ENCODE measurements around the gene SMIM32.

SMIM32 gene

DNA sequence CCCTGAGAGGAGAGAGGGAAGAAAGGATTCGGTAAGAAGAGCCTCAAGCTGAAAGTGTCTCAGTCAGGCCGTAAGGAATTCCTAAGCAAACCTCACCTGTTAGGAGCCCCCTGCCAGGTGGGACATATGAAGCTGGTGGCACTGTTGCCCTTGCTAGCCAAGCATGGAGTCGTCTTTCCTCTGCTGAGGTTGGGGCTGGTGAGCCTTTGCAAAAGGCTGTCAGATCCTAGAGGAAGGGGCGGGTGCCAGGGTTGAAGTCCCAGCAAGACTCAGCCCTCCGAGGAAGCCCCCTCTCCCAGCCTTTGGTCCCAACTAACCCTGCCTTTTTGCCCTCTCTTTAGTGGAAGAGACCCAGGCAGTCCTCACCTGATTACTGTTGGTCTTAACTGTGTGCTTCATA lies 5.5 kb upstream of the SMIM32 start:
- TF ChIP-seq, protein P1, sequence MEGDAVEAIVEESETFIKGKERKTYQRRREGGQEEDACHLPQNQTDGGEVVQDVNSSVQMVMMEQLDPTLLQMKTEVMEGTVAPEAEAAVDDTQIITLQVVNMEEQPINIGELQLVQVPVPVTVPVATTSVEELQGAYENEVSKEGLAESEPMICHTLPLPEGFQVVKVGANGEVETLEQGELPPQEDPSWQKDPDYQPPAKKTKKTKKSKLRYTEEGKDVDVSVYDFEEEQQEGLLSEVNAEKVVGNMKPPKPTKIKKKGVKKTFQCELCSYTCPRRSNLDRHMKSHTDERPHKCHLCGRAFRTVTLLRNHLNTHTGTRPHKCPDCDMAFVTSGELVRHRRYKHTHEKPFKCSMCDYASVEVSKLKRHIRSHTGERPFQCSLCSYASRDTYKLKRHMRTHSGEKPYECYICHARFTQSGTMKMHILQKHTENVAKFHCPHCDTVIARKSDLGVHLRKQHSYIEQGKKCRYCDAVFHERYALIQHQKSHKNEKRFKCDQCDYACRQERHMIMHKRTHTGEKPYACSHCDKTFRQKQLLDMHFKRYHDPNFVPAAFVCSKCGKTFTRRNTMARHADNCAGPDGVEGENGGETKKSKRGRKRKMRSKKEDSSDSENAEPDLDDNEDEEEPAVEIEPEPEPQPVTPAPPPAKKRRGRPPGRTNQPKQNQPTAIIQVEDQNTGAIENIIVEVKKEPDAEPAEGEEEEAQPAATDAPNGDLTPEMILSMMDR (IDR thresholded peaks at IDR 0.05; ENCODE audit: control insufficient read depth, extremely low read depth, insufficient read depth), result no peak
- DNase-seq (ENCODE audit: low read depth), result no peak
- H3K4me3 ChIP-seq (ENCODE audit: low read depth, low read length), result no peak overlapping the region

DNA sequence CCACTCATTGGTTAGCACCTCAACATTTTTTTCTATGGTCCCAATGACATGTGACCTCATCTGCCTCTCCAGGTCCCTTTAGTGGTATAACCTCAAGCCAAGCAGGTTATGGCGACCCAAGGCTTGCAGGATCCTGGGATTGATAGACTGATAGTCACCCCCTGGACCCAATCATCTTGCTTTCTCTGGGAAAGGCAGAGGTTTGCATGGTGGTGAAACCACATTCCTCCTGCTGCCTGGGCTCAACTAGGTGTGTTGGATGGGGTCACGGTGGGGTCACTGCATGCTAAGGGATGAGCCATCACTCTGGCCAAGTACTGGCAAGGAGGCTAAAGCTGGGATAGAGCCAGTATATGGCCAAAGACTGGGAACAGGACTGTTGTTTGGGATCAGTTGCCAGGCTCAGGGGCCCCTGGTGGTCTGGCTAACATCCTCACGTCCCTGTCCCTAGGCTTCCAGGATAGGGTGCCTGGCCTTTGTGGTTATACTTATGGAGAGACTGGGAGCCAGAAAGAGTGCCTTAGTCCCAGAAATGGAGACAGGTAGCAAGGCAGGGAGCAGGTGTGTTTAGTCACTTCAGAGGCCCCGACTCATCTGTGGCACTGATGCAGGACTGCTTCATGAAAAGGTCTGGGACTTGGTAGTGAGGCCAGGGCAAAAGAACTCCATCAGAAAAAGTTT lies 4.6 kb upstream of the SMIM32 start:
- DNase-seq (ENCODE audit: low read depth), result no peak
- TF ChIP-seq, protein P1 (IDR thresholded peaks at IDR 0.05; ENCODE audit: control insufficient read depth, extremely low read depth, insufficient read depth), result no peak
- no peak overlapping the region for H3K4me3 ChIP-seq (ENCODE audit: low read depth, low read length)

DNA sequence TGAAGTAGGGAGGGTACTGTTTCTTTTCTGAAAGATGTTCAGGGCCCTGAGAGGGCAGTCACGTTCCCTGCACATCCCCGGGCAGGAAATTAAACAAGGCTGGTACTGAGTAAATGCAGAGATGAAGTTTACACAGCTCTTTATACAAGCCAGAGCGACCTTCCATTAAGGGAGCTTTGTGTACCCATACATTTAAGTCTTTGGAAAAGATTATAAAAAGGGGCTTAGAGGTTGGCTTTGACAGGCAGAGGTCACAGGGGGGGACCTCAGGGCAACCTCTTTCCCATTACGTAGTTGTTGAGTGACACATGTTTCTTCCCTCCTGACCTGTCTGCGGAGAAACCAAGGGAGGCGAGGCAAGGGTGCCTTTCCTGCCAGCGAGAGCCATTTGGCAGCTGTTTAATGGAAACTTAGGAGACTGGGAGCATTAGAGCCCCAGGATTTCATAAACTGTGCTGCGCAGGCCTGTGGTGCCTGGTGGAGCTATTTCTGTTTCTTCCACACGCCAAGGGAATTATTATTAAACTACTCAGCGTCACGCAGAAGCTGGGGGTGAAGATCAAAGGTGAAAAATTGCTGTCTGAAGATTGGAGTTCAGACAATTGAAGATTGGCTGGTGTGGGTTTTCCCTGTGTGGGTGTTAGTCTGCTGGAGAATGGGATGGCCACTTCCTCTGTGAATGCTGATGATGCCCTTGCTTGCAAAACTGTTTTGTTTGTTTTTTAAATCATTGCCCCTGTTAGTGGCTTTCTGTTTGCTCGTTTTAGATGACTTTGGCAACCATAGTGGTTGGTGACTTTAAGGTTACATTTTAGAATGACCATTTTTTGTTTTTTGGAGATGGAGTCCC lies 3.2 kb upstream of the SMIM32 start:
- DNase-seq (ENCODE audit: low read depth), result no peak
- TF ChIP-seq, protein P1 (IDR thresholded peaks at IDR 0.05; ENCODE audit: control insufficient read depth, extremely low read depth, insufficient read depth), result no peak
- H3K4me3 ChIP-seq (ENCODE audit: low read depth, low read length), result no peak overlapping the region

DNA sequence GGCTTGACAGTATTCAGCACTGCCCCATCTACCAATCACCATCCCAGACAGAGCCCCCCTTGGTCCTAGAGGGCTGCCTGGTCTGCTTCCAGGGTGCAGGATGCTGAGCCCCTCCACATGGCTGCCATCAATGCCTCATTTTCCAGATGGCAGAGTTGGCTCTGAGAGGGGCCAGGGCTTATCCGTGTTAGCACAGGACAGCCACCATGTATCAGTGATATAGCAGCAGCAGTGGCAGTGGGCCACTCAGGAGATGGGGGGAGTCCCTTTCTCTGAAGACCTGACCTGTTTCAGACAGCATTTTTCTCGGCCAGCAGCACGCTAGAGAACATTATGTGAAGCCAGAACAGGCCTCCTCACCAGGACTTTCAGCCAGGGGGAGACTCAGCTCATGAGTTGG lies 1.6 kb upstream of the SMIM32 start:
- DNase-seq (ENCODE audit: low read depth), result no peak
- TF ChIP-seq, protein P1 (IDR thresholded peaks at IDR 0.05; ENCODE audit: control insufficient read depth, extremely low read depth, insufficient read depth), result no peak
- no peak overlapping the region for H3K4me3 ChIP-seq (ENCODE audit: low read depth, low read length)

DNA sequence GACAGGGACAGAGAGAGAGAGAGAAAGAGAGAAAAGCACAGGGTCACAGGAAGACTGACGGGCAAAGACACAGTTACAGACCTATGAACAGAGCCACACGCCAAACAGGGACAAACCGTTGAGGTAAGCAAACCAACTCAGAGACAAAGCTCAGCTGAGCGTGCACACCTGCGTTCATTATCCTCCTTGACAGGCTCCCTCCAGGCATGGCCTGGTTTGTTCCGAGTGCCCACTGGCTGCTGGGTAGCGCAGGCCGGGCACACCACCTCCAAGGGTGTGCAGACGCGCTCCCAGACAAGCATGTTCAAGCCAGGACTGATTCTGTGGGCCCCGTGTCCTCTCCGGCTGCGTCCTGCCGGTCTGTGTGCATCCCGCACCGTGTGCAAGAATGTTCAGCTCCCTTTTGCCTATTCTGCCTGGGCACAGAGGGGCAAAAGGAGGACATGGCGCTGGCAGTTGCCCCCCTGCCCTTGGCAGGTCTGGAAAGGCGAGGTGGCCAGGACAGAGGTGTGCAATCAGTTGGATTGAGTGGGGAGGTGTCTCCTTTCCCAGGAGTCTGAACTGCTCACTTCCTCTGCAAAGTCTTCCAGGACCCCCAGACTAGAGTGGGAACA lies 467 bp upstream of the SMIM32 start:
- no peak for DNase-seq (ENCODE audit: low read depth)
- TF ChIP-seq, protein P1 (IDR thresholded peaks at IDR 0.05; ENCODE audit: control insufficient read depth, extremely low read depth, insufficient read depth), result no peak
- no peak overlapping the region for H3K4me3 ChIP-seq (ENCODE audit: low read depth, low read length)

DNA sequence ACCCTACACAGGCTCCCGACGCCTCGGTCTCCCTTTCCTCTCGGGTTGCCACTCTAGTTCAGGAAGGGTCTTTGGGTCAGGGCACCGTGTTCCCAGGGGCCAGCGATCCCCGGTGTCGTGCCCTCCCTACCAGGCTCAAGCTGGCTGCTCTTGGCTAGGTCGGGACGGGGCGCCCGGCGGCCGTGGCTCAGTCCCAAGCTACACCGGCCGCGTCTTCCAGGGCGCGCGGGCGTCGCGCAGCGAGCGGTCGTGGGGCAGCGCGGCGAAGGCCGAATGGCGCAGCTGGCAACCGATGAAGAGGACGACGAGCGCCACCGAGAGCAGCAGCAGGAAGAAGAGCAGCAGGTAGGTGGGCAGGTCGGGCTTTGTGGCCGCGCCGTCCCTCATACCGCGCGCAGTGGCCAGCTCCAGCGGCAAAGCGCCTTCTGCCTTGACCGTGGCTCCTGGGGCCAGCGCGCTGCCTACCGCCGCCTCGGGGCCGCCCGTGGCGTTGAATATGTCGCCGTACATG lies 892 bp downstream of the SMIM32 start:
- TF ChIP-seq, protein P1 (IDR thresholded peaks at IDR 0.05; ENCODE audit: control insufficient read depth, extremely low read depth, insufficient read depth), result no peak
- DNase-seq (ENCODE audit: low read depth), result no peak
- H3K4me3 ChIP-seq (ENCODE audit: low read depth, low read length), result no peak overlapping the region

Data from LNCaP clone FGC (cell line).